Fibroblast of lung (primary cell): ENCODE results near the gene KCNJ5.

Experiments used
- CTCF ChIP-seq, 2 donors: IDR thresholded peaks in 1 of 2; conservative IDR thresholded peaks in 1 of 2; 1 replicate in 1 of 2; 2 replicates in 1 of 2; pipeline ENCODE4 v1.5.1; 2011 to 2012; ENCODE audit warnings: low read length in 2 of 2, control low read depth in 1 of 2, inconsistent platforms in 1 of 2, low read depth in 1 of 2, mild to moderate bottlenecking in 1 of 2
- EZH2 ChIP-seq: IDR thresholded peaks from 2 replicates; pipeline ENCODE4 v1.5.1; 2012; ENCODE audit warnings: low read length, control low read depth, mild to moderate bottlenecking; ENCODE audit errors: missing control alignments

- TF ChIP-seq EZH2: no peak
- TF ChIP-seq CTCF (conservative IDR thresholded peaks at IDR 0.05 in 1 of 2, IDR thresholded peaks at IDR 0.05 in 1 of 2; ENCODE audit: low read depth in 1 of 2, low read length in 2 of 2): no peak
Measured at GRCh38 chr11:128897826-128898225, 6.7 kb downstream of the KCNJ5 start.
